WI38 (cell line): ENCODE data around the gene ATP6V0E2.

ENCODE experiments used
- H3K4me3 ChIP-seq: 2 replicates; pipeline ENCODE4 v1.5.1; 2011; ENCODE audit warnings: low read depth, mild to moderate bottlenecking, control low read depth, low read length
- TF ChIP-seq, protein P1 (sequence below): IDR thresholded peaks from 2 replicates; pipeline ENCODE4 v1.5.1; 2012; ENCODE audit warnings: low read depth, mild to moderate bottlenecking, control low read depth, low read length

The ATP6V0E2 gene

GRCh38 chr7:149845257-149845980 lies 28.4 kb upstream of the ATP6V0E2 start:
- TF ChIP-seq, protein P1, sequence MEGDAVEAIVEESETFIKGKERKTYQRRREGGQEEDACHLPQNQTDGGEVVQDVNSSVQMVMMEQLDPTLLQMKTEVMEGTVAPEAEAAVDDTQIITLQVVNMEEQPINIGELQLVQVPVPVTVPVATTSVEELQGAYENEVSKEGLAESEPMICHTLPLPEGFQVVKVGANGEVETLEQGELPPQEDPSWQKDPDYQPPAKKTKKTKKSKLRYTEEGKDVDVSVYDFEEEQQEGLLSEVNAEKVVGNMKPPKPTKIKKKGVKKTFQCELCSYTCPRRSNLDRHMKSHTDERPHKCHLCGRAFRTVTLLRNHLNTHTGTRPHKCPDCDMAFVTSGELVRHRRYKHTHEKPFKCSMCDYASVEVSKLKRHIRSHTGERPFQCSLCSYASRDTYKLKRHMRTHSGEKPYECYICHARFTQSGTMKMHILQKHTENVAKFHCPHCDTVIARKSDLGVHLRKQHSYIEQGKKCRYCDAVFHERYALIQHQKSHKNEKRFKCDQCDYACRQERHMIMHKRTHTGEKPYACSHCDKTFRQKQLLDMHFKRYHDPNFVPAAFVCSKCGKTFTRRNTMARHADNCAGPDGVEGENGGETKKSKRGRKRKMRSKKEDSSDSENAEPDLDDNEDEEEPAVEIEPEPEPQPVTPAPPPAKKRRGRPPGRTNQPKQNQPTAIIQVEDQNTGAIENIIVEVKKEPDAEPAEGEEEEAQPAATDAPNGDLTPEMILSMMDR = no peak
- H3K4me3 ChIP-seq = no peak overlapping the region

- no peak overlapping the region for H3K4me3 ChIP-seq
- TF ChIP-seq, protein P1 = no peak
These were observed 27.7 kb upstream of the ATP6V0E2 start for GRCh38 chr7:149846021-149846420.

GRCh38 chr7:149846436-149847046 lies 27.2 kb upstream of the ATP6V0E2 start:
- H3K4me3 ChIP-seq = no peak overlapping the region
- TF ChIP-seq, protein P1 = no peak

DNA sequence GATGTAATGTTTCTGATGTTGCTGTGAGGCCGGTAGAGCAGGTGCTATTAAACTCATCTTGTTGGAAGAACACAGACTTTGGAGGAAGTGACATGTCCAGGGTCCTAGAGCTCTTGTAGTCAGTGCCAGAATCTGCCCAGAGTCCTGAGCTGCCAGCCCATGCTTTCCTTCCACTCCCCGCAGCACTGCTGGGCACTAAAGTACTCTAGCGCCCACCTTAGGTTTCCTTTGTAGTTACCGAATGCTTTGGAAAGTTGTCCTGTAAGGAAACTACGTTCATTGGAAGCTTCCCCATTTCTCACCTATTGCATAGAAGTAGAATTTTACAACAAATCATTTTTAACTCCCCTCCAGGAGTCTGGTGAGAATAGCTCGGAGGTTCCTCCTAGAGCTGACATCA lies 24.6 kb upstream of the ATP6V0E2 start:
- TF ChIP-seq, protein P1 = no peak
- no peak overlapping the region for H3K4me3 ChIP-seq

GRCh38 chr7:149850007-149850594 lies 23.7 kb upstream of the ATP6V0E2 start:
- H3K4me3 ChIP-seq = no peak overlapping the region
- TF ChIP-seq, protein P1 = no peak

GRCh38 chr7:149850716-149851115 lies 23.1 kb upstream of the ATP6V0E2 start:
- no peak overlapping the region for H3K4me3 ChIP-seq

More at GRCh38 chr7:149850716-149851115, 23.1 kb upstream of the ATP6V0E2 start:
- TF ChIP-seq, protein P1 = no peak
